HUDEP-2 (cell line): ENCODE data around the gene IL20RB.

Experiments used
- DNase-seq, 76 experiments: peaks; one replicate each; lab custom pipeline; 2025; ENCODE audit not compliant: unreplicated experiment in 76 of 76; lab: John Stamatoyannopoulos, UW

The IL20RB gene

DNA sequence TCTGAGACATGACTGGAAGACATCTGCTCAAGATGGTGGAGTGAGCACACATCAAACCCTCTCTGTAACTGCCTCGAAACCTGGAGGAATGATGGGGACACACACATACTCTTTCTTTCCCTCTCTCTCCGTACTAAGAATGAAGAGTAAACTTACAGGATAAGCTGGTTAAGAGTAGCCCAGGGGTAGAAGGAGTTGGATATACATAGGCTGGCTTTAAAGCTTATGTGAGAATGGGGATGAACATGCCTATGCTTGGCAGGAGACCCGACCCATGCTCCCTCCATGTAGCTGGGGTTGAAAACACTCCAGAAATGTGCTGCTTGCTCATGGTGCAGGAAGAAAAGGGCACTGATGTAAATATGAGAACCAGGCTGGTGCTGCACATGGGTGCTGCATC lies 68.9 kb downstream of the IL20RB start:
- no peak for DNase-seq

GRCh38 chr3:137032465-137033120 lies 74.8 kb downstream of the IL20RB start:
- DNase-seq: peak in 69 of 76 experiments; percentile 3 to 80 (median 51)

- DNase-seq: peak in 16 of 76 experiments; percentile 1 to 30 (median 13)
Observed at GRCh38 chr3:137035631-137036030, 77.8 kb downstream of the IL20RB start.

- DNase-seq: no peak
Observed at GRCh38 chr3:137039570-137039969, 81.8 kb downstream of the IL20RB start.

- DNase-seq: no peak
Observed at GRCh38 chr3:137041251-137041650, 83.5 kb downstream of the IL20RB start.

DNA sequence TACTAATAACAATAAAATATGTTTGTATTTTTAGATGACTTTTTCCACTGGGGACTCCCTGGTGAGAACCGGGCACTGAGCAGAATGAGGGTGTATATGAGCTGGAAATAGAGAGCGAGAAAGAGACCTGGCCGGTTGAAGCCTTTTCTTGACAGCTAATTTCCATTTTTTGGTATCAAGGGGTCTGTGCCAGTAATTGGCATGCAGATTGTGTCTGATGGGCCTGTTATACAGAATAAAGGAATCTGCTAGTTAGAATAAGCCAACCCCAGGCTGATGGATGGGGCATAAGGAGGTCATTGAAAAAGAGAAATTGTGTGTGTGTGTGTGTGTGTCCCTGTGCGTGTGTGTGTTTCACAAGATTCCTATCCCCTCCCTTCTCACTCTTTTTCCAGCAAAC lies 83.9 kb downstream of the IL20RB start:
- DNase-seq: no peak

GRCh38 chr3:137046747-137047146 lies 89.0 kb downstream of the IL20RB start:
- no peak for DNase-seq

DNA sequence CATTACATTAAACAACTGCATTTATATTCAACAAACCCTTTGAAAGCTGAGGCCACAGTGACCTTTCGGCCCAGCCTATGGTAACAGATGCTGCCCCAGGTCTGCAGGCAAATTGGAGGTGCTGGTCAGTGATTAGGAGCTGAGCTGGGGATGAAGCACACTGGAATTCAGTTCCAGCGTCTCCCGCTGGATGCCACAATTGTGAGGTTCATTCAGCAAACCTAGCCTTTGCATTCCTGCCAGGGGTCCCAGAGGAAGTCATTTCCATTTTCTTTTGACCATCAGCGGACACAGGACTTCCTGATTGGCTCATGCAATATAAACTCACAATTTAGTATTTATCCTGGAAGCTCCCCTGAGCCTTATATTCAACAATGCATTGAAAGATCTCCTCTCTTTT lies 89.5 kb downstream of the IL20RB start:
- no peak for DNase-seq

DNA sequence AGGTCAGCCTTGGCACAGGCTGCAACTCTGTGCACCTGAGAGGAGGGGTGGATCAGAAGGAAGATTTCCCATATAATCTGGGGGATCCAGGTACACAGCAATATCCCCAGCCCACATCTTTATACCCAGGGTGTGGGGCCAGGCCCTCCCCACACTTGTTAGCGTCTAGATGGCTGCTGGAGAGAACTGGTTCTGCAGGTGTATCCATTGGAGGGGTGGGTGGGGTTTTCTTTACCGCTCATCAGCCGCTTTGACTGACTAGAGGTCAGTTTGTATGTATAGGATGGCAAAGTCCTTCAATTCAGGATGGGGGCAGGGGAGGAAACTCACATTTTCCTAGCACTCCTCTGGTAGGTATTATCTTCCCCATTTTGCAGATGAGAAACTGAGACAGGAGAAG lies 92.5 kb downstream of the IL20RB start:
- no peak for DNase-seq

DNA sequence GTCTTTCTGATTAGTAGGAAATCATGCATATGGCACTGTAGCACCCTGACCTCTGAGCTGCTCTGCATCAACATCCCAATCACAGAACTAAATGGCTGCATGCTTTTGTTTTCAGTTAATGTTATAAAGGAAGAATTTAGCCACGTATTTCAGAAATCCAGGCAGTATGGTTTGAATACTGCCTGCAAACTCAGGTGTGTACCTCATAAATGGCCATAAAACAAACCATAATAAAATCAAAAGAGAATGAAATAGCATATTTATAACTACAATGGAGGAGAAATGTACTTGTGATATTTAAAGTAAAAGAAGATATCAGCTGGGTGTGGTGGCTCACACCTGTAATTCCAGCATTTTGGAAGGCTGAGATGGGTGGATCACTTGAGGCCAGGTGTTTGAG lies 94.5 kb downstream of the IL20RB start:
- no peak for DNase-seq
